Osteoblast (primary cell): ENCODE data around the gene PRKAR1A. TPM values are rescaled to one million over a fixed set of nuclear protein-coding genes. Genes with fewer than 3 reads are reported as not detected.
A peak's percentile ranks its signal among the peaks of the same experiment; 100 is the strongest.

ENCODE experiments used
- DNase-seq: peaks from one replicate; pipeline ENCODE4 v3.0.0; 2011; ENCODE audit warnings: low spot score, mixed read lengths; ENCODE audit not compliant: insufficient read length; ENCODE audit errors: missing footprints
- H2AFZ ChIP-seq: 2 replicates; pipeline ENCODE4 v1.6.0; 2011; ENCODE audit warnings: mild to moderate bottlenecking, low read length
- H3K27ac ChIP-seq: 2 replicates; pipeline ENCODE4 v1.5.1; 2011; ENCODE audit warnings: mild to moderate bottlenecking, low read depth, low read length, moderate library complexity
- H3K27me3 ChIP-seq: 2 replicates; pipeline ENCODE4 v1.6.0; 2012; ENCODE audit warnings: mild to moderate bottlenecking, control low read depth, inconsistent platforms, low read length, moderate library complexity; ENCODE audit not compliant: insufficient read depth
- H3K36me3 ChIP-seq: 2 replicates; pipeline ENCODE4 v1.5.1; 2011; ENCODE audit warnings: mild to moderate bottlenecking, low read length, control low read depth, moderate library complexity; ENCODE audit not compliant: insufficient read depth
- H3K4me1 ChIP-seq: 2 replicates; pipeline ENCODE4 v1.5.1; 2011; ENCODE audit warnings: mild to moderate bottlenecking, low read length, control low read depth, moderate library complexity; ENCODE audit not compliant: insufficient read depth
- H3K4me2 ChIP-seq: 2 replicates; pipeline ENCODE4 v1.6.0; 2011; ENCODE audit warnings: mild to moderate bottlenecking, low read length; ENCODE audit not compliant: insufficient read depth
- H3K4me3 ChIP-seq: fragments of 200-600 bp; sonication (generic); 3 replicates; pipeline ENCODE4 v1.5.1; 2012; ENCODE audit warnings: mild to moderate bottlenecking, low read length, inconsistent platforms; ENCODE audit not compliant: insufficient read depth
- H3K79me2 ChIP-seq: 2 replicates; pipeline ENCODE4 v1.6.0; 2012; ENCODE audit warnings: mild to moderate bottlenecking, low read length, control low read depth, inconsistent platforms; ENCODE audit not compliant: insufficient read depth
- H3K9me3 ChIP-seq: 2 replicates; pipeline ENCODE4 v1.5.1; 2011; ENCODE audit warnings: low read depth, low read length, control low read depth
- H4K20me1 ChIP-seq: 2 replicates; pipeline ENCODE4 v1.6.0; 2012; ENCODE audit warnings: mild to moderate bottlenecking, low read length, control low read depth; ENCODE audit not compliant: insufficient read depth
- total RNA-seq: library from RNA; depleted of rRNA; stranded (reverse); fragments of >200 nt; gene quantifications from 2 replicates; pipeline ENCODE4 v1.2.3, GENCODE V29; 2012
- TF ChIP-seq, protein P1 (sequence below): IDR thresholded peaks from 2 replicates; pipeline ENCODE4 v1.5.1; 2011; ENCODE audit warnings: mild to moderate bottlenecking, low read depth, low read length, moderate library complexity; ENCODE audit errors: extremely low read depth

The PRKAR1A gene
- total RNA-seq, 1 donor: 259 TPM

DNA sequence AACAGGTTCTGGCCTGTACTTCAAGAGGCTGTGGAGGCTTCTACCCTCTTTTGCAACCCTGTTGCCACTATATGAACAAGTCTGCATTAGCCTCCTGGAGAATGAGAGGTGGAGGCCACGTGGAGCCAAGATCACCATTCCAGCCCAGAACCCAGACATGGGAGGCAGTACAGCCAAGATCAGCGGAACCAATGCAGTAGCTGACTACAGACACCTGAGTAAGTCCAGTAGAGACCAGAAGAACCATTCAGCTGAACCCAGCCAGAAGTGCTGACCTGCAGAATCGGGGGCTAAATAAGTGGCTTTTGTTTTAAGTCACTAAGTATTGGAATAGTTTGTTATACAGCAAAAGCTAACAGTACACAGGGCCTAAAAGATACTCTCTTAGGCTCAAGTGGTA is 76.9 kb downstream of the PRKAR1A start:
- Histone ChIP-seq H3K27me3 (no peaks in the 10 kb centered on the region), H3K4me2 (no peak overlapping the region), H3K4me1 (peaks cover 41% of the 10 kb centered on the region), H3K9me3 (no peaks in the 10 kb centered on the region), H4K20me1 (no peaks in the 10 kb centered on the region), H3K4me3 (no peak overlapping the region), H3K36me3 (peaks cover 21% of the 10 kb centered on the region), H3K27ac (no peak overlapping the region), H2AFZ (no peak overlapping the region), H3K79me2 (peaks cover 3% of the 10 kb centered on the region)
- no peak for DNase-seq
- TF ChIP-seq, protein P1, sequence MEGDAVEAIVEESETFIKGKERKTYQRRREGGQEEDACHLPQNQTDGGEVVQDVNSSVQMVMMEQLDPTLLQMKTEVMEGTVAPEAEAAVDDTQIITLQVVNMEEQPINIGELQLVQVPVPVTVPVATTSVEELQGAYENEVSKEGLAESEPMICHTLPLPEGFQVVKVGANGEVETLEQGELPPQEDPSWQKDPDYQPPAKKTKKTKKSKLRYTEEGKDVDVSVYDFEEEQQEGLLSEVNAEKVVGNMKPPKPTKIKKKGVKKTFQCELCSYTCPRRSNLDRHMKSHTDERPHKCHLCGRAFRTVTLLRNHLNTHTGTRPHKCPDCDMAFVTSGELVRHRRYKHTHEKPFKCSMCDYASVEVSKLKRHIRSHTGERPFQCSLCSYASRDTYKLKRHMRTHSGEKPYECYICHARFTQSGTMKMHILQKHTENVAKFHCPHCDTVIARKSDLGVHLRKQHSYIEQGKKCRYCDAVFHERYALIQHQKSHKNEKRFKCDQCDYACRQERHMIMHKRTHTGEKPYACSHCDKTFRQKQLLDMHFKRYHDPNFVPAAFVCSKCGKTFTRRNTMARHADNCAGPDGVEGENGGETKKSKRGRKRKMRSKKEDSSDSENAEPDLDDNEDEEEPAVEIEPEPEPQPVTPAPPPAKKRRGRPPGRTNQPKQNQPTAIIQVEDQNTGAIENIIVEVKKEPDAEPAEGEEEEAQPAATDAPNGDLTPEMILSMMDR: no peak

DNA sequence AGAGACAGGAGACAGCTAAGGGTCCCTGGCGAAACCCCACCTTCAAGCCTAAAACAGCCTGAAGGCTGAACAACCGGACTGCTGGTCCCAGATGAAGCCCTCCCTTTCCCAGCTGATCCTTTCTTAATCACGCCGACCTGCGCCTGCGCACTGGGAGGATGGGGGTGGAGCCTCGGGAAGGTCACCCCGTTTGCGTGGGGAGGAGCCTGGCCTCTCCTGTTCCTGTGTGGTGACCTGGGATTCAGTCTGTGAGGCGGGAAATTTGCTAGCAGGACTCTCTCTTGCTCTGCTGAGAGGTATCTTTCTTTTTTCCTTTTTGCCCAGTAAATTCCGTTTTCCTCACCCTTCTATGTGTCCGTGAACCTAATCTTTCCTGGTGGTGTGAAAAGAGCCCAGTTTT is 79.4 kb downstream of the PRKAR1A start:
- TF ChIP-seq, protein P1: no peak
- peak overlapping the region; percentile 49 for H3K4me2 ChIP-seq
- peaks cover 5% of the 10 kb centered on the region for H3K79me2 ChIP-seq
- no peaks in the 10 kb centered on the region for H4K20me1 ChIP-seq
- DNase-seq: peak; percentile 66
- peaks cover 58% of the 10 kb centered on the region for H3K4me1 ChIP-seq
- H3K9me3 ChIP-seq: no peaks in the 10 kb centered on the region
- peaks cover 14% of the 10 kb centered on the region for H3K36me3 ChIP-seq
- H2AFZ ChIP-seq: no peak overlapping the region
- H3K27me3 ChIP-seq: no peaks in the 10 kb centered on the region
- H3K4me3 ChIP-seq: no peak overlapping the region
- no peak overlapping the region for H3K27ac ChIP-seq

DNA sequence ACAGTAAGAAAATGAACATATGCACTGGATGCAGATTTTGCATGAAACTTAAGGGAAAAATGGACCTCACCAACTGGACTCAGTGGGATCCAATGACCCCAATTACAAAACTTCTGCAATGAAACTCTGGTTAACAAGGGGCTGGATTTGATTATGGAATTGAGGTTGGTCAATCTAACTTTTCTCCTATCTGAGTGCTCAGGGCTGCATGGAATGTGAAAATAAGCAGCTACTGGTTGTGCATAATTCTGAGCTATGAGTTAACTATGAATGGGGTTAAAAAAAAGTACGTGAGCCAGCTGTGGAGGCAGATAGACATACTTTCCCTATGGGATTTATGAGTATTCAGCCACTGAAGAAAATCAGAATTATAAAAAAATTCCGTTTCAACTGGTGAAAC is 79.8 kb downstream of the PRKAR1A start:
- Histone ChIP-seq H3K9me3 (no peaks in the 10 kb centered on the region), H3K4me3 (no peak overlapping the region), H3K27me3 (no peaks in the 10 kb centered on the region), H3K4me2 (peak overlapping the region; percentile 49), H2AFZ (no peak overlapping the region), H3K27ac (peak overlapping the region; percentile 14), H3K4me1 (peaks cover 61% of the 10 kb centered on the region), H3K79me2 (peaks cover 8% of the 10 kb centered on the region), H4K20me1 (no peaks in the 10 kb centered on the region), H3K36me3 (peaks cover 16% of the 10 kb centered on the region)
- DNase-seq: no peak
- TF ChIP-seq, protein P1: no peak

DNA sequence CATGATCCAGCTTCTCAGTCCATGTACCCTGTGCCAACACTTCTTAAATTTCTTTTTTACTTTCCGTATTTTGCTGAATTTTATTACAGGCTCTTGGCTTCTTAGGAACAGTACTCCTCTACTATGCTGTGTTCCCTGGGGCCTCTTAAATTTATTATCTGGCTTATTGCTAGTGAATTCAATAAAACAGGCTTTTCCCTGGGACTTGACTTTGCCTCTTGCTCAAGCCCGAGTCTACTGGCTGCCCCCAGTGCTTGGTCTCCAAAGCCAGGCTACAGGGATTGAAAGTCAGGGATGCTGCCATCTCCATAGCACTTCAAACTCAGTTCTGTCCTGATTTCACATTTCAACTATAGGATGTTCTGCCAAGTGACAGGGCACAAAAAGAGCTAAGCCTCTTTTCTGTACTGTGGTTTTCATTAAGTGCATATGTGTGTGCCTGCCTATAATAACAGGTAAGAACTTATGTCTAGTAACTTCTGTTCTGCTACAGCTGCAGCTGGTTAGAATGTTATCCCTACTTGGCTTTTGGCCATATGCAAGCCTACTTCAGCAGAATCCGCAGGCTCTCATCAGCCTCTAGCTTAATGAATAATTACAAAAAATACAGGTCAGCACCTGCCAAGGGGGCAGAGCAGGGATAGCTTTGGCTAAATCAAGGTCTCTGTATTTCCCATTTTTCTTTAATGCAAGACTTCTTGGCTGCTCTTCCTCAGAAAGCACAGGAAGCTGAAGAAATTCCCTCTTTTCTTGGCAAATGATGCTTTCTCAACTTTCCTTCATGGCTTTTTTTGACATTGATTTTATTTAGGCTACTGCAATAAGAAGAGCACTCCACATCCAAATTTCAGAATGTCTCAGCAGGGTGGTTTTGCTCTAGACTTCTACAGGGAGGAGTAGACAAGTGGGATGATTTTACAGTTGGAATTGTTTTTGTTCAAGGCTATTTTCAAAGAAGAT is 80.7 kb downstream of the PRKAR1A start:
- Histone ChIP-seq H3K27me3 (no peaks in the 10 kb centered on the region), H4K20me1 (no peaks in the 10 kb centered on the region), H3K36me3 (peaks cover 16% of the 10 kb centered on the region), H3K9me3 (no peaks in the 10 kb centered on the region), H3K4me3 (peak overlapping the region; percentile 25), H3K4me2 (peak overlapping the region; percentile 49), H2AFZ (no peak overlapping the region), H3K79me2 (peaks cover 8% of the 10 kb centered on the region), H3K27ac (peak overlapping the region; percentile 43), H3K4me1 (peaks cover 58% of the 10 kb centered on the region)
- TF ChIP-seq, protein P1: no peak
- peak; percentile 42 for DNase-seq
